Fibroblast of villous mesenchyme (primary cell): ENCODE measurements around the gene IST1. TPM values are rescaled to one million over a fixed set of nuclear protein-coding genes. Genes with fewer than 3 reads are reported as not detected.
A peak's percentile ranks its signal among the peaks of the same experiment; 100 is the strongest.

Source experiments
- DNase-seq: peaks from one replicate; pipeline ENCODE4 v3.0.0-alpha.2; 2010; ENCODE audit warnings: low read depth
- H3K4me3 ChIP-seq: 2 replicates; pipeline ENCODE4 v1.5.1; 2011; ENCODE audit warnings: low read depth, mild to moderate bottlenecking, low read length
- CTCF ChIP-seq: IDR thresholded peaks from 2 replicates; pipeline ENCODE4 v1.5.1; 2012; ENCODE audit warnings: low read depth, mild to moderate bottlenecking, low read length; ENCODE audit not compliant: insufficient read depth
- total RNA-seq: library from RNA; depleted of rRNA; stranded (reverse); fragments of >200 nt; gene quantifications from 2 replicates; pipeline ENCODE4 v1.2.3, GENCODE V29; 2012

Gene IST1
- total RNA-seq, 1 donor, result 206 TPM

- DNase-seq, result no peak
- H3K4me3 ChIP-seq, result no peak overlapping the region
- TF ChIP-seq CTCF, result no peak
Observed at GRCh38 chr16:71915350-71915749, 20.0 kb downstream of the IST1 start.

GRCh38 chr16:71916397-71916920 lies 21.1 kb downstream of the IST1 start:
- no peak for TF ChIP-seq CTCF
- no peak overlapping the region for H3K4me3 ChIP-seq
- DNase-seq, result peak; percentile 26

GRCh38 chr16:71917900-71918299 lies 22.6 kb downstream of the IST1 start:
- TF ChIP-seq CTCF, result no peak
- DNase-seq, result peak; percentile 90
- H3K4me3 ChIP-seq, result no peak overlapping the region

GRCh38 chr16:71919035-71919434 lies 23.7 kb downstream of the IST1 start:
- no peak overlapping the region for H3K4me3 ChIP-seq
- peak; percentile 36 for DNase-seq
- TF ChIP-seq CTCF, result no peak

- no peak for TF ChIP-seq CTCF
- no peak overlapping the region for H3K4me3 ChIP-seq
Observed at GRCh38 chr16:71920658-71921057, 25.3 kb downstream of the IST1 start.

GRCh38 chr16:71923941-71924690 lies 28.8 kb downstream of the IST1 start:
- H3K4me3 ChIP-seq, result no peak overlapping the region
- no peak for TF ChIP-seq CTCF
- DNase-seq, result no peak

More at GRCh38 chr16:71920658-71921057, 25.3 kb downstream of the IST1 start:
- DNase-seq, result no peak
